Activated T-cell treated with anti-CD3 and anti-CD28 coated beads, Interleukin-2, amount 50 U/mL, for 4 hours (primary cell): ENCODE results near the gene PDE3A. TPM values are rescaled to one million over a fixed set of nuclear protein-coding genes. Genes with fewer than 3 reads are reported as not detected.
"Not testable (repeated sequence)": the region's sequence is repeated elsewhere in the genome, so short reads cannot be mapped to it uniquely, and the experiment has no call there.

Experiments
- ATAC-seq, 2 donors: fragments of 200-7000 bp; cut with Tn5 transposase; one replicate each; pipeline ENCODE4 v1.10.0; 2021
- DNase-seq: peaks from one replicate; pipeline ENCODE4 v3.0.0-alpha.2; 2020
- H3K27me3 Mint-ChIP-seq: one replicate; pipeline ENCODE4 v1.8.0; 2021; ENCODE audit warnings: low read depth, mixed read lengths
- H3K36me3 Mint-ChIP-seq: one replicate; pipeline ENCODE4 v1.8.0; 2022; ENCODE audit warnings: mixed read lengths; ENCODE audit not compliant: insufficient read depth
- H3K4me1 Mint-ChIP-seq: one replicate; pipeline ENCODE4 v1.8.0; 2021; ENCODE audit warnings: low read depth, mixed read lengths
- H3K4me3 Mint-ChIP-seq: one replicate; pipeline ENCODE4 v1.8.0; 2021; ENCODE audit warnings: mild to moderate bottlenecking, moderate library complexity, mixed read lengths
- H3K9me3 Mint-ChIP-seq: one replicate; pipeline ENCODE4 v1.8.0; 2021; ENCODE audit warnings: mixed read lengths
- total RNA-seq, 3 donors: library from RNA; stranded (reverse); gene quantifications; one replicate each; pipeline ENCODE4 v1.2.1, GENCODE V29; 2021

PDE3A gene
- total RNA-seq, result under 1 TPM in 2 of 3 donors, not detected in 1; 0.08 TPM

DNA sequence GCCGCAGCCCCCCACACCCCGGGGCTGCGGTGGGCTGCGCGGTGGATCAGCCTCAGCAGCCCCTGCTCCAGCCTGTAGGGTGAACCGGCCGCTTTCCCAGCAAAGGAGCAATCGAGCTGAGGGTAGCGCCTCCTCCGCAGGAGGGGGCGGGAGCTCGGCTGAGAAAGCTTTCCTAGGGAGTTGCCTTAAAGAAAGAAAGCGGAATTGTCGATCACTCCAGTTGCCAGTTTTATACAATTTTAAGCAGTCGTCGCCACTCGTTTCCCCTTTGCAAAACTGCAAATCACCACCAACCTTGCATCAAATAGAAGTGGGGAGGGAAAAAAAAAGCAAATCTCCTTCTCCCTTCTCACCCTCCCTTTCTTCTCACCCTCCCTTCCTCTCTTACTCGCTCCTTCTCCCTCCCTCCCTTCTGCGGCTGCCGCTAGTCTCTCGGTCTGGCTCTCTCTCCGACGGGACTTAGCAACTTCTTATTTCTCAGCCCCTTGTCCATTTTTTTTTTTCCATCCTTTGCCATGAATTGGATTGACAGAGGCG lies at the start of gene PDE3A:
Gene PDE3A, plus strand, starts transcription at position 424 of the 537 bp plus-strand sequence. CDS start 748 bp downstream, outside the sequence.
- H3K9me3 Mint-ChIP-seq, result no peaks in the 10 kb centered on the region
- H3K4me1 Mint-ChIP-seq, result peaks cover 6% of the 10 kb centered on the region
- DNase-seq, result no peak
- peaks cover 53% of the 10 kb centered on the region for H3K27me3 Mint-ChIP-seq
- no peak for ATAC-seq
- peak within 1 kb of the TSS; percentile 33 for H3K4me3 Mint-ChIP-seq
- H3K36me3 Mint-ChIP-seq, result no peaks in the 10 kb centered on the region

GRCh38 chr12:20319366-20319765 lies 49.0 kb upstream of the PDE3A start:
- ATAC-seq (no peak), DNase-seq (no peak)
- Mint-ChIP-seq H3K4me3 (no peak overlapping the region), H3K9me3 (no peaks in the 10 kb centered on the region), H3K36me3 (no peaks in the 10 kb centered on the region), H3K4me1 (no peaks in the 10 kb centered on the region), H3K27me3 (no peaks in the 10 kb centered on the region)

DNA sequence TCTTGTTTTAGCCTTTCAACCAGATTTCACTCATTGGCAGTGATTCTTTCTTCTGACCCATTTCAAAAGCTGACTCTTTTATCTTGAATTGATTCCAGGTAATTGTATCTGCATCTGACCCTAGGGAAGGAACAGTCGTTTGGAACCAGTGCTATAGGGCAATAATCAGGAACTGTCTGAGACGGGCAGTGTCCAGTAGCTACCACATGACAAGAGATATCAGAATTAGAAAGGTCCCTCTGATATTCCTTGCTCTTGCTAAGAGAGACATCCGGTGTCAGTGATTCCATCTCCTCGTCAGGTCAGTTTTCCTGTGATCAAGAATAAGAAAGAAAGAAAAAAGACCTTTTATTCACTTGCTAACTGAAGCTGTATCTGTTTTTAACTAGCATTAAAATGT lies 47.8 kb upstream of the PDE3A start:
- Mint-ChIP-seq H3K4me3 (no peak overlapping the region), H3K27me3 (no peaks in the 10 kb centered on the region), H3K9me3 (no peaks in the 10 kb centered on the region), H3K4me1 (no peaks in the 10 kb centered on the region), H3K36me3 (no peaks in the 10 kb centered on the region)
- ATAC-seq, result no peak
- DNase-seq, result no peak

GRCh38 chr12:20330826-20331505 lies 37.4 kb upstream of the PDE3A start:
- not testable (repeated sequence) for H3K4me3 Mint-ChIP-seq, DNase-seq
- peaks cover 10% of the 10 kb centered on the region for H3K9me3 Mint-ChIP-seq

DNA sequence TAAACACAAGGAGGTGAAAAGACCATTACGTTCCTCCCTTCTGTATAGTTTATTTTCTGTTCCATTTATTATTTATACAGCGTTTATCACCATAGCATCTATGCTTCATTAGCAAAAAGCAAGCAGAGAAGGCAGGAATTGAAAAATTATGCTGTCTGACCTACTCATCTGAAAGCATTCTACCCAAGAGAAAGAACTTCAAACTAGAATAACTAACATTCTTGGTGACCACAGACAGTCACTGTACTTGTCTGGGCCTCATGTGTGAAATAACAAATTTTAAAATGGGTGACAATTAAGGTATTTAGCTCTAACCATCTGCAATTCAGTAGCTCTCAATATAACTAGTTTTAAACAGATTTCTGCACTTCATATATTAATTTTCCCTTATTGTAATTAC lies 29.3 kb upstream of the PDE3A start:
- peaks cover 10% of the 10 kb centered on the region for H3K9me3 Mint-ChIP-seq
- ATAC-seq (no peak), DNase-seq (no peak)
- H3K4me1 Mint-ChIP-seq, result no peaks in the 10 kb centered on the region
- no peaks in the 10 kb centered on the region for H3K27me3 Mint-ChIP-seq
- no peak overlapping the region for H3K4me3 Mint-ChIP-seq
- no peaks in the 10 kb centered on the region for H3K36me3 Mint-ChIP-seq

More at GRCh38 chr12:20330826-20331505, 37.4 kb upstream of the PDE3A start:
- not testable (repeated sequence) for ATAC-seq, H3K36me3 Mint-ChIP-seq, H3K27me3 Mint-ChIP-seq, H3K4me1 Mint-ChIP-seq

DNA sequence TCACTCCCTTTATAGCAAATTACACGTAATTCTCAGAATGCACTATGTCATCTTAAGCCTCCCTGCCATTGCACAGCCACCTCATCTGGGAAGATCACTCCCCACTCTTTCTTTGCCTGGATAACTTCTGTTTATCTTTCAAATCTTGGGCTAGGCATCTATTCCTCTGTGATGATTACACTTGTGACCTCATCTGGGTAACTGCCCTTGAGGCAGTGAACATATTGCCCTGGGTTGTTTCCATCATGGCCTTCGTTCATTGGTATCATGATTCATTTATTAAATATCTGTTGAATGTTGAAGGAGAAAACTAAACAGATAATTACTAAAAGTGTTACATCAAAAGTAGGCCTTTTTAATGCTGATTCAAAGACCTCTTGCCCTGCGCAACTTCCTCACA lies 26.2 kb upstream of the PDE3A start:
- no peaks in the 10 kb centered on the region for H3K27me3 Mint-ChIP-seq
- ATAC-seq, result no peak

DNA sequence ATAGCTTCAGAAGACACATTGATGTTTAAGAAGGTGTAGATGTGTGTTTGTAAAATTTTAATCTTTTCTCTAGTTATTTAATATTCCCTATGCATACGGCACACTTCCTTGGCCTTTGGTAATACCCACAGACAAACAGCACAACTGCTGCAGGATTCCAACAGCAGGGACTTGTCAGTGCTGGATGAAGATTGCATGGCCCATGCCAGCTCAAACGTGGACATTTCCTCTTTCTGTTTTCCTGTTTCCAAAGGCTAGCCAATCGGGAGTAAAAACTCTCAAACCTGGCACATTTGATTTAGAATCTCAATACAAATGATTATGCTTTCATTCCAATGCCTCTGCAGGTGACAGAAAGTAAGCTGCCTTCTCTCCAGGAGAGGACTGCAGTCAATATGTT lies 22.5 kb upstream of the PDE3A start:
- no peaks in the 10 kb centered on the region for H3K36me3 Mint-ChIP-seq
- ATAC-seq (no peak), DNase-seq (no peak)
- no peaks in the 10 kb centered on the region for H3K27me3 Mint-ChIP-seq
- no peak overlapping the region for H3K4me3 Mint-ChIP-seq
- H3K9me3 Mint-ChIP-seq, result peaks cover 3% of the 10 kb centered on the region
- H3K4me1 Mint-ChIP-seq, result no peaks in the 10 kb centered on the region

More for the DNA sequence above, 26.2 kb upstream of the PDE3A start:
- peaks cover 3% of the 10 kb centered on the region for H3K9me3 Mint-ChIP-seq
- H3K36me3 Mint-ChIP-seq, result no peaks in the 10 kb centered on the region
- H3K4me1 Mint-ChIP-seq, result no peaks in the 10 kb centered on the region
- no peak overlapping the region for H3K4me3 Mint-ChIP-seq
- DNase-seq, result no peak

DNA sequence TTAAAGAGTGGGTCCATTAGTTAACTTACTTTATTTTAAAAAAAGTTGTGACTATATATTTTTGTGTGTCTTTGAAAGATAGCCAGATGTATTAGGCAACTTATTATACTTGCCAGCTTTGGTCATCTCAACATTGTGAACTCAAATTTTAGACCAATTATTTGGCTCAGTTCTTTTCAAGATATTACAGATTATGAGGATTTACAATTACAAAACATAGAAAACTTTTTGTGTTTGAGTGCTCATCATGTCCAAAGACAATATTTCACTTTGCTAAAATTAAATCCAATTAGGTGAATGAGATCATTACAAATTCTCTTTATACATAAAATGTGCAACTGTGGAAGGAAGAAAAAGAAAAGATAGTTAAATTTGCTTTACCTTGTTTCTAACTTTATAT lies 18.3 kb upstream of the PDE3A start:
- peaks cover 3% of the 10 kb centered on the region for H3K9me3 Mint-ChIP-seq
- H3K27me3 Mint-ChIP-seq, result no peaks in the 10 kb centered on the region
- no peak overlapping the region for H3K4me3 Mint-ChIP-seq
- DNase-seq (no peak), ATAC-seq (no peak)
- no peaks in the 10 kb centered on the region for H3K36me3 Mint-ChIP-seq
- no peaks in the 10 kb centered on the region for H3K4me1 Mint-ChIP-seq

GRCh38 chr12:20350495-20350894 lies 17.8 kb upstream of the PDE3A start:
- ATAC-seq, result no peak
- no peaks in the 10 kb centered on the region for H3K27me3 Mint-ChIP-seq
- no peak for DNase-seq
- no peak overlapping the region for H3K4me3 Mint-ChIP-seq
- H3K36me3 Mint-ChIP-seq, result no peaks in the 10 kb centered on the region
- H3K9me3 Mint-ChIP-seq, result peaks cover under 1% of the 10 kb centered on the region
- H3K4me1 Mint-ChIP-seq, result no peaks in the 10 kb centered on the region

GRCh38 chr12:20351406-20351805 lies 16.9 kb upstream of the PDE3A start:
- ATAC-seq (no peak), DNase-seq (no peak)
- Mint-ChIP-seq H3K27me3 (no peaks in the 10 kb centered on the region), H3K4me3 (no peak overlapping the region), H3K9me3 (no peaks in the 10 kb centered on the region), H3K36me3 (no peaks in the 10 kb centered on the region), H3K4me1 (no peaks in the 10 kb centered on the region)

DNA sequence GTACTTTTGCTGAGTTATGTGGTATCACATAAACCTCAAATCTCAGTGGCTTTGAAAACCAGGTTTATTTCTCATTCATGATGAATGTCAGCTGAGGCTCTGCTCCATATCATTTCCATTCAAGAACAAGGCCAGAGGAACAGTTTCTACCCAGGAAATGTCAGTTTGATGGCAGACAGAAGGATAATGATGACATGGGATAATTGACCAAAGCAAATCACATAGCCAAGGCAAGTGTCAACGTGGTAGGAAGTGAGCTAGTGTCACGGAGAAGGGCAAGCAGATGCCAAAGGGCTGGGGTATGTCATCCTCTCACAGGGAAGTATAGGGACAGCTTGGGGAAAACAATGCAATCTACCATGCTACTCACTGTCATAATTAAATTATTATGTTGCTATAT lies 12.3 kb upstream of the PDE3A start:
- DNase-seq (no peak), ATAC-seq (no peak)
- Mint-ChIP-seq H3K4me1 (no peaks in the 10 kb centered on the region), H3K36me3 (no peaks in the 10 kb centered on the region), H3K9me3 (no peaks in the 10 kb centered on the region), H3K4me3 (no peak overlapping the region), H3K27me3 (no peaks in the 10 kb centered on the region)

DNA sequence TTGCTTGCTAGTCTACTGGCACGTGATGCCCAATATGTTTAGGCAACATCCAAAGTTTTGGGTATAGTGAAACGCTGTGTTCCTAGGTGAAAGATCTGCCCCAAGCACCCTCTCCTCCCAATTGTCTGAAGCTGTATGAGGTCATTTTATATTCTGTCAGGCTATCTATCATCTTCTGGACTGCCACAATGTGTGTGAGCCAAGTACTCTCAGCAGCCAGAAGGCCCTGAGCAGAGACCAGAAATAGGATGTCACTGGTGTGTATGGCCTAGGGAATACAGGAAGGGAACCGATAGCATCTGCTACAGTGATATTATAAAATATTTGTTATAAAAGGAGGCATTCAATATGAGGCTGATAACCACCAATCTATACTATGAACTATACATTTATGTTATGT lies 7.9 kb upstream of the PDE3A start:
- DNase-seq (no peak), ATAC-seq (no peak)
- H3K4me3 Mint-ChIP-seq, result no peak overlapping the region
- no peaks in the 10 kb centered on the region for H3K36me3 Mint-ChIP-seq
- H3K4me1 Mint-ChIP-seq, result no peaks in the 10 kb centered on the region
- peaks cover 2% of the 10 kb centered on the region for H3K27me3 Mint-ChIP-seq
- H3K9me3 Mint-ChIP-seq, result no peaks in the 10 kb centered on the region

DNA sequence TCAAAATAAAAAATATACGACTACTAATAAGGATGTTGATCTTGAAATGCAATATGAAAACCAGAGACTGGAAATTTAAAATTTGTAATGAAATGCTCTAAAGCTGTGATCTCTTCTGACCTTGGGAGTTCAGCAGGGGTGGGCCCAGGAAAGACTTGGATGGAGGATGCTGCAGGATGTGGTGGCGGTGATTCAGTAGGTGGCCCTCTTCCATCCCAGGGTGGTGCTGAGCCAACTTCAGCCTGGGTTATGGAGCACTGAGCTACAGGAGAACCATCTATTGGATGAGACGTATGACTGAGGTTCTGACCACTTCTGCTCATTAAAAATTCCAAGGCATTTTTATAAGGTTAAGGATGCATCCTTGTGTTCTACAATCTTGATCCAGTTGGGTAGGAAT lies 6.9 kb upstream of the PDE3A start:
- peaks cover 2% of the 10 kb centered on the region for H3K27me3 Mint-ChIP-seq
- DNase-seq (no peak), ATAC-seq (no peak)
- no peaks in the 10 kb centered on the region for H3K36me3 Mint-ChIP-seq
- no peaks in the 10 kb centered on the region for H3K4me1 Mint-ChIP-seq
- H3K9me3 Mint-ChIP-seq, result no peaks in the 10 kb centered on the region
- H3K4me3 Mint-ChIP-seq, result no peak overlapping the region

GRCh38 chr12:20364501-20364900 lies 3.8 kb upstream of the PDE3A start:
- Mint-ChIP-seq H3K36me3 (no peaks in the 10 kb centered on the region), H3K4me3 (no peak overlapping the region), H3K9me3 (no peaks in the 10 kb centered on the region), H3K27me3 (peaks cover 29% of the 10 kb centered on the region), H3K4me1 (peaks cover 5% of the 10 kb centered on the region)
- DNase-seq (no peak), ATAC-seq (no peak)

- ATAC-seq (no peak), DNase-seq (no peak)
- Mint-ChIP-seq H3K27me3 (peaks cover 47% of the 10 kb centered on the region), H3K4me1 (peaks cover 6% of the 10 kb centered on the region), H3K4me3 (no peak overlapping the region), H3K9me3 (no peaks in the 10 kb centered on the region), H3K36me3 (no peaks in the 10 kb centered on the region)
Measured at GRCh38 chr12:20366776-20367409, 1.4 kb upstream of the PDE3A start.
